GM19023 (cell line): ENCODE results near the gene NUDT3.
"Not testable (repeated sequence)": the region's sequence is repeated elsewhere in the genome, so short reads cannot be mapped to it uniquely, and the experiment has no call there.

Source experiments
- ATAC-seq: cut with Tn5 transposase; IDR thresholded peaks from one replicate; pipeline ENCODE4 v1.9.1; 2021; ENCODE audit warnings: mild to moderate bottlenecking, moderate library complexity; ENCODE audit not compliant: unreplicated experiment

NUDT3 gene

DNA sequence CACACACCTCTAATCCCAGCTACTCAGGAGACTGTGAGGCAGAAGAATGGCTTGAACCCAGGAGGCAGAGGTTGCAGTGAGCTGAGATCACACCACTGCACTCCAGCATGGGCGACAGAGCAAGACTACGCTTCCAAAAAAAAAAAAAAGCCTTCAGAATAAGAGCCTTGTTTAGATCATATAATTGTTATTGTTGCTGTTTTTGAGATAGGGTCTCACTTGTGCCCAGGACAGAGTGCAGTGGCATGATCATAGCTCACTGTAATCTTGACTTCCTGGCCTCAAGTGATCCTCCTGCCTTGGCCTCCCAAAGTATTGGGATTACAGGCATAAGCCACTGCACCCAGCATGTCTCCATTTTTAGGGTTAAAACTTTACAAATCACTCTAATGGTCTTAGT is 68.2 kb downstream of the NUDT3 start:
- ATAC-seq = not testable (repeated sequence)

DNA sequence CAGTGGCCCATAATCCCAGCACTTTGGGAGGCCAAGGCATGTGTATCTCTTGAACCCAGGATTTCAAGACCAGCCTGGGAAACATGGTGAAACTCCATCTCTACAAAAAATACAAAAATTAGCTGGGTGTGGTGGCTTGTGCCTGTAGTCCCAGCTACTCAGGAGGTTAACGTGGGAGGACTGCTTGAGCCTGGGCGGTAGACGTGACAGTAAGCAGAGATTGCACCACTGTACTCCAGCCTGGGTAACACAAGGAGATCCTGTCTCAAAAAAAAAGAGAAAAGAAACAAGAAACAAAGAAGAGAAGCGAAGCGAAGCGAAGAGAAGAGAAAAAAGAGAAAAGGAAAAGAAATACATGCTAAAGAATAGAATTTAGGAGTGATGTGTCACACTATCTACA is 69.2 kb downstream of the NUDT3 start:
- ATAC-seq = no peak

DNA sequence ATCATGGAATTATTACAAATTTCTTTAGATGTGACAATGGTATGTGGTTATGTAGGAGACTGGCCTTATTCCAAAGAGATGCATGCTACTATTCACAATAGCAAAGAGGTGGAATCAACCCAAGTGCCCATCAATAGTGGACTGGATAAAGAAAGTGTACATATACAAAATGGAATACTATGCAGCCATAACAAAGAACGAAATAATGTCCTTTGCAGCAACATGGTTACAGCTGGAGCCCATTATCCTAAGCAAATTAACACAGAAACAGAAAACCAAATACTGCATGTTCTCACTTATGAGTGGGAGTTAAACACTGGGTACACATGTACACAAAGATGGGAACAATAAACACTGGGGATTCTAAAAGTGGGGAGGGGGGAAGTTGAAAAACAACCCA is 69.7 kb downstream of the NUDT3 start:
- no peak for ATAC-seq

DNA sequence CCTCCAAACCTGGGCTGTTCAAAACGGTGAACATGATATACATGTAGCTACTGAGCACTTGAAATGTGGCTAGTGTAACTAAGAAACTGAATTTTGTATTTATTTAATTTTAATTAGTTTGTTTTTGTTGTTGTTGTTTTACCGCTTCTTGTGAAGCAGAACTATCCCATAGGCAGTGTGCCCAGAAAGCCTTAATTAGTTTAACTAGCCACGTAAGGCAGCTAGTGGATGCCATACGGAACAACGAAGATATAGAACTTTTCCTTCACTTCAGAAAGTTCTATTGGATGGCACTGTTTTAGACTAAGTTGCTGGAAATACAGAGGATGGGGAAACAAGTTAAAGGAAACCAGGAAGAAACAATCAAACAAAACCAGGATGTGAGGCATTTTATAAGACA is 70.6 kb downstream of the NUDT3 start:
- ATAC-seq = no peak

DNA sequence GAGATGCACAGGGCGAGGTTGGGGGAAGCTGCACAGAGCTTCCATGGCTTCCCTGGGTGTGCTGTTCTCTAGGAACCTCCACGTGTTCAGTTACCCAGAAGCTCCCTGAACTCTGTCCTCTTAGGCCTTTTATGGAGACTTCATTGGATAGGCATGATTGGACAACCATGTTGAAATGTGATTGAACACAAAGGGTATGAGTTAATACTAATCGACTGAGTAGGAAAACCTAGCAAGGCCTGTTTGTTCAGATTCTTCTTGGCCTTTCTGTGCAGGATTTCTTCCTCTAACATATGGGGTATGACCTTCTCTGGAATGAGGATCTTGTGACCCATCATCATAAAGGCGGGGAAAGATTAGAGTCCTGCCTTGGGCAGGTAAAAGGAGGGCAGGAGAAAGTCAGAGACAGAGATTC is 73.0 kb downstream of the NUDT3 start:
- no peak for ATAC-seq

DNA sequence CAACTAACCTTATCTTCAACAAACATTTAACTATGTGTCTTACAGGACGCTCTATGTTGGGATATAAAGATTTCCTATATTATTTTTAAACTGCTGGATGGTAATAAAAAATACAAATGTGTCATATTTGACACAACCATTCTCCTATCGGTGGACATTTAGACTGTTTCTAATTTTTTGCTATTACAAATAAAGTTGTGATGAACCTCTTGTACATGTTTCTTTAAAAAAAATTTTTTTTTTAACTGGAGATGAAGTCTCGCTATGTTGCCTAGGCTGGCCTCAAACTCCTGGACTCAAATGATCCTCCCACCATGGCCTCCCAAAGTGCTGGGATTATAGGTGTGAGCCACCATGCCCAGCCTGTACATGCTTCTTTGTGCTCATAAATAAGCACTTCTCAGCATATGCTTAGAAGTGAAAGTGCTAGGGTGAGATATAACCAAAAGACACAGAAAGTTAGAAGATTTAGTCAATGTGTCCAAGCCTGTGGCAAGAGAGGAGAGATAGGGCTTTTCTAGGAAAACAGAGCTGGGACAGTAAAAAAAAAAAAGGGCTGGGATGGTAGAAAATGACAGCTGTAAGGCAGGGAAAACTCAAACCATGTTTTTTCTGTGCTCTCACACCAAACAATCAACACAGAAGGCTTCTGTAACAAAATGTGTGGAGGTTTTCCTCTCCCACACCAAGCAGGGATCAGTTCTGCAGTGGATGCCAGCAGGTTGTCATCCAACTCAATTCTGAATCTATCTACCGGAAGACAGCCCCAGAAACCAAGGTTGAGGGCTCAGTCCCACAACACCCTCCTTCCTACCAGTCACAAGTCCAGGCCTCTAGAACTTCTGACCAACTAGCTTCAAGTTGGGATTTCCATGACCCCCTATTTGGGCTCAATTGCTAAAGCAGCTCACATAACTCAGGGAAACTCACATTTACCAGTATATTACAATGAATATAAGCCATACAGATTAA is 73.7 kb downstream of the NUDT3 start:
- ATAC-seq = no peak

DNA sequence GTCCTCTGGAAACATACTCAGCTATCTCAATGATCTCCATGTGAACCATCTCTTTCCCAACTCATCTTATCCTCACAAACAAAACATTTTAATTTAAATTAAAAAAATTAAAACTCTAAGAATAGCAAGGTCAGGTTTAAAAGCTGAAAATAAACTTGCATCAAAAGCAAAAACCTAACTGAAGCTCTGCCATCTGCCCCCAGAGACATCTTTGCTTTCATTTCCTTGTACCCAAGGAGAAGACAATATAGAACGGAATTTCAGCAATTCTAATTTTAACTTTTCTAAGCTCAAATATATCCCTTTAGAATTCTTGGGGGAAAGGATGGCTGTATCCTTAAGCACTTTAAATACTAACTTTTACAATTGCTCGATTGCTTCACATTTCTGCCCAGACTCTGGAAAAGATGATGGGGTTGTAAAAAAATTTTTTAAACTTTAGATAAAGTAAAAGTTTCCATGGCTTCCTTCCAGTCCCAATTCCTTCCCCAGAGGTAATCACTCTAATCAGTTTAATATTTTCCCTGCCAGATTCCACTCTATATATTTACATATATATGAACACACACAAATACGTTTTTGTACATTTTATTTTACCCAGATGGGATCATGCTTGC is 74.5 kb downstream of the NUDT3 start:
- ATAC-seq = no peak

DNA sequence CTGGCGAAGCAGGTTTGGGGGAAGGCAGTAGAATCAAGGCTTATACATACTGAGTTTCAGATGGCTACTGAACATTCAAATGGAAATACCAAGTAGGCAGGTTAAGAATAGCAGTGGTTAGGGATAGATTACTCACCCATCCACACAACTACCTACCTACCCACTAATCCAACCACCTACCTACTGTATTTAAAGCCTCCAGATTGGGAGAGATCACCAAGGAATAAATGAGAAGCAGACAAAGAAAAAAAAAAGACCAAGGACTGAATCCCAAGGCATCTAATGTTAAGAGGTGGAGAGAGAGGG is 75.3 kb downstream of the NUDT3 start:
- no peak for ATAC-seq

DNA sequence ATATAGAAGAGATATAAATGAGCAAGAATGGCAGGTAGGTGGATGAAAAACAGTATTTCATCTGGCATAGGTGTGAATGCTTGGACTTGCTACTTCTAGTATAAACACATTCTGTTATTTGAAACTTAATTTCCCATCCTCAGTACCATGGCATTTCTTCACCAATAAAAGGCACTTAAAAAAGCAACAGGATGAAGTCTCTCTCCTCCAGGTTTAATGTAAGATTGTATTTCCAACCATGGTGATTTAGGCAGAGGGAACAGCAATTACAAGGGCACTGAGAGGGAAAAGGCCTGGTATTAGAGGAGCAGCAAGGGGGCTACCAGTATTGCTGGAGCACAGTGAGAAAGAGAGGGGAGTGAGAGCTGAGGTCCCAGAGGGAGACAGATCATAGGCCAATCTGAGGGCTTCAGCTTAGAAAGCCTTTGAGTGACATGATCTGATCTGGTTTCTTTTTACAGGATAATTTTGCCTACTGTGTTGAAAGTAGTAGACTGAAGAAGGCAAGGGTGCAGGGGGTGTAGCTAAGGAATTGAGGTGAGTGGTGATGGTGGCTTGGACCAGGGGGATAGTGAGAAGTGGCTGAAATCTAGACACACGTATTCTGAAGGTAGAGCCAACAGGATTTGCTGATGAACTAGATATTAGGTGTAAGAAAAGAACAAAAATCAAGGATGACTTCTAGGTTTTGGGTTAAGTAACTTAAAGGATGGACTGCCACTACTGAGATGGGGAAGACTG is 75.9 kb downstream of the NUDT3 start:
- no peak for ATAC-seq

DNA sequence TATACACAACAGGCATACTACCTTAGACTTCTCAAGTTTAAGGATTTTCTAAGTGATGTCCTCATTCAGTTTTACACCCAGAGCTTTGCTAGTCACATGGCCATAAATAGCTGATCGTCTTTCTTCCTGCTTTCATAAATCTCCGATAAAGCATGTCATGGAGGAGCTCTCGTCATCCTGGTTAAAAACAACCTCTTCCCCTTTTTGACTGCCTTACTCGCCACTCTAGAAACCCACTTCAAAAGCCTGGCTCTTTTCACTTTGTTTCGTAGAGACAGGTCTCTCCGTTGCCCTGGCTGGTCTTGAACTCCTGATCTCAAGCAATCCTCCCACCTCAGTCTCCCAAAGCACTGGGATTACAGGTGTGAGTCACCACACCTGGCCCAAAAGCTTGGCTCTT is 76.7 kb downstream of the NUDT3 start:
- no peak for ATAC-seq

DNA sequence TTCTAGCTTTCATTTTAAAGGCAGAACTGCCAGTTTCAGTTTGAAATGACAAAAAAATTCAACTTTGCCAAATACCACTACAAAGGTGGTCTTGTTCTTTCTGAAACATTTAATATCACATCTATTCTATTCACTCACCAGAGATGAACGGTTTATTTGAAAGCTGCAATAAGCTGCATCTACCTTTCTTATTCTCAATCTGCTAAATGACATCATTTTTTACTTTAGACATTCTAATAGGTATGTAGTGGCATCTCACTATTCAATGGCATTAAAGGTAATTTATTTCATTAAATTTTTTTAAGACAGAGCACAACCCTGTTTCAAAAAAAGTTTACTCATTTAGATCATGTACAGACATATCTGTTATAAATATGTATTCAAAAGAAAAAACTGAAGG is 77.2 kb downstream of the NUDT3 start:
- ATAC-seq = no peak

DNA sequence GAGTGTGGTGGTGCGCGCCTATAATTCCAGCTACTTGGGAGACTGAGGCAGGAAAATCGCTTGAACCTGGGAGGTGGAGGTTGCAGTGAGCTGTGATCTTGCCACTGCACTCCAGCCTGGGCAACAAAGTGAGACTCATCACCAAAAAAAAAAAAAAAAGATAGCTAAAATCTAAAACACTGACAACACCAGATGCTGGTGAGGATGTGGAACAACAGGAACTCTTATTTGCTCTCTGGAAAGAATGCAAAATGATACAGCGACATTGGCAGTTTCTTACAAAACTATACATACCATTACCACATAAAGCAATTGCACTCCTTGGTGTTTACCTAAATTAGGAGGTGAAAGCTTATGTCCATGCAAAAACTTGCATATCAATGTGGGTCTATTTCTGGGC is 80.2 kb downstream of the NUDT3 start:
- no peak for ATAC-seq

DNA sequence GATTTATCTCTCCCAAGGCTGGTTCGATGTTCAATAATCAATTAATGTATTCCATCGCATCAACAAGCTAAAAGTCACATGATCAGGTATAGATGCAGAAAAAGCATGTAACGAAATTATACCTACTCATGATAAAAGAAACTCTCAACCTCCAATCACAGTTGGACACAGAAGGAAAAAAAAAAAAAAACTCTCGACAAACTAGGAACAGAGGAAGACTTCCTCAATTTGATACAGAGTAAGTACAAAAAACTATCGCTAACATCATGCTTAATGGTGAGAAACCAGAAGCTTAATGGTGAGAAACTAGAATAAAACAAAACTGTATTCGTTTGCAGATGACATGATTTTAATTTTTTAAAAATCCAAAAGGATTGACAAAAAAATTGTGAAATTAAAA is 81.7 kb downstream of the NUDT3 start:
- no peak for ATAC-seq

DNA sequence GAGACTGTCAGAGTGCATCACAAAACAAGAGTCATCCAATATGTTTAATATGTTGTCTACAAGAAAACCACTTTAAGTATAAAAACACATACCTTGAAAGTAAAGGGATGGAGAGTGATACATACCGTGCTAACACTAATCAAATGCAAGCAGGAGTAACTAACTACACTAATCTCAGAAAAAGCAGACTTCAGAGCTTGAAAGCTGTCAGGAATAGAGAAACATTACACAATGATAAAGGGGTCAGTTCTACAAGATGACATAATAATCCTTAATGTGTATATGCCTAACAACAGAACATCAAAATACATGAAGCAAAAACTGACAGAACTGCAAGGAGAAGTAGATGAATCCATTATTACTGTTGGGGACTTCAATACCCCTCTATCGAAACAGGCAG is 84.0 kb downstream of the NUDT3 start:
- no peak for ATAC-seq

DNA sequence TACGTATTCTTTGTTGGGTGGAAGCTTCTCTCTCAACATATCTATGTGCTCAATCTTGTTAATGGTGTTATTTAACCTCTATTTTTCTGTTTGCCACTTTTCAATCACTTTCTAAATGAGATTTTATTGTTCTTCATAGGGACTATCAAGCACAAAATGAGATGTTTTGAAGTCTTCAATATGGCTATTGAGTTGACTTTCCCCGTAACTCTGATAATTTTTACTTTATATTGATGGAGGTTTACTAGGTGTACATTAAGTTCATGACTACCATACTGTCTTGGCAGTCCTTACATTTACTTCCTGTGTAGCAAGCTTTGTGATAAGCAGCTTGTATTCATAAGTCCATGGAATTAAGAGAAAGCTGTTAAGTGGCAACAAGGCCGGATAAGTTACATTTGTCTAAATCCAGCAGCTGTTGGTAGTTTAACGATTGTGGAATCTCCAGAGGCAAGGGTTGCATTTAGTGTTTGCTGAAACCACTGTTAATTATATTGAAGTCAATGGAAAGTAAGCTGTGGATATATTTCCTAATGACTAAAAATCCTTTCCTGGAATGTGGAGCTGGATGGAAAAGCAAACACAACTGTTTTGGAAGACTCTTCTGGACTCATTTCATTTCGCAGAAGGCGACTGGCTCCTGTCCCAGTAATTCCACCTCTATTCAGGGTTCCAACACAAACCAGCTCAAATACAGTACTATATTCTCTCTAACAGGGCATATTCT is 86.3 kb downstream of the NUDT3 start:
- no peak for ATAC-seq

DNA sequence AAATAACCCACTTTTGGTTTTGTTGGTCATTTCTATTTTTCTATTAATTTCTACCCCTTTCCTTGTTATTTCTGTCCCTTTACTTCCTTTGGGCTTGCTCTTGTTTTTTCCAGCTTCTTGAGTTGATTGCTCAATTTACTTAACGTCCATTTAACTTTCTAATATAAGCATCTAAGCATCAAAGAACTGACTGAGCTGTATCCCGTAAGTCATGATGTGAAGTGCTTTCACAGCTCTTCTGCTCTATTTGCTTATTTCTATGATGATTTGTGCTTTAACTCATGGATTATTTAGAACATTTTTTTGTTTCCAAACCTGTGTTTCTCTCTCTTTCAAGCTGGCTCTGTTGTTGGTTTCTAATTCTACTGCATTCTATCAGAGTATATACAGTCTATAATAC is 87.0 kb downstream of the NUDT3 start:
- no peak for ATAC-seq

DNA sequence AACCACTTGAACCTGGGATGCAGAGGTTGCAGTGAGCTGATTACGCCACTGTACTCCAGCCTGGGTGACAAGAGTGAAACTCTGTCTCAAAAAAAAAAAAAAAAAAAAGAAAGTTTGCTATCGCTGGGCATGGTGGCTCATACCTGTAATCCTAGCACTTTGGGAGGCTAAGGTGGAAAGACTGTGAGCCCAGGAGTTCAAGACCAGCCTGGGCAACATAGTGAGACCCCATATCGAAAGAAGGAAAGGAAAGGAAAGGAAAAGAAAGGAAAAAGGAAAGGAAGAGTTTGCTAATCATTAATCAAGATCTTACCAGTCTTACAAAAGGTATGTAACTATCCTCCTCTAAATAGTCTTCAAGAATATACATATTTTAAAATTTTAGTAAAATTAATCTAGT is 88.3 kb downstream of the NUDT3 start:
- ATAC-seq = no peak

DNA sequence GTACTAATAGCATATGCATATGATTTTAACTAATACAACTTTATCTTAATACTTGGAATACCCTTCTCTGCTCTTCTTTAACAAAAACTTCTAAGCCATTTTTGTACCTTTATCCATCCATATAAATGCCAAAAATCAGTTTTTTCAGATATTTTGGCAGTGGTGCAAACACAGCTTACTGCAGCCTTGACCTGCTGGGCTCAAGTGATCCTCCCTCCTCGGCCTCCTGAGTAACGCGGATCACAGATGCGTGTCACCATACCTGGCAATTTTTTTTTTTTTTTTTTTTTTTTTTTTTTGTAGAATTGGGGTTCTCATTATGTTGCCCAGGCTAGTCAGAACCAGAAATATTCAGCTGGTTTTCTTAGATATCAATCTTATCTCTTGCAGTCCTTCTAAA is 89.5 kb downstream of the NUDT3 start:
- ATAC-seq = no peak

DNA sequence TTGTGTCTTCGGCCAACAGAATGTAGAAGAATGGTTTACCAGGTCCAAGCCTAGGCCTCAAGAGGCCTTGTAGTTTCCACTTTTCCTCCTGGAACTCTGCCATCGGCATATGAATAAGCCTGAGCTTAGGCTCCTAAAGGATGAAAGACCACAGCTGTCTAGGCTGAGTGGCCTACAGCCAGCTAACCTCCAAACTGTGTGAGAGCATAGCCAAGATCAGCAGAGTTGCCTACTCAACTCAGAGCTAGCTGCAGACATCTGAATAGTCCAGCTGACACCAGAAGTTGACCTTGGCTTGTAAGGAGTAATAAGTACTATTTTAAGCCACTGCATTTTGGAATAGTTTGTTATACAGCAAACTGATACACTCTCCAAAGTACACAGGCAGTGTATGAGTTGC is 91.1 kb downstream of the NUDT3 start:
- ATAC-seq = no peak

DNA sequence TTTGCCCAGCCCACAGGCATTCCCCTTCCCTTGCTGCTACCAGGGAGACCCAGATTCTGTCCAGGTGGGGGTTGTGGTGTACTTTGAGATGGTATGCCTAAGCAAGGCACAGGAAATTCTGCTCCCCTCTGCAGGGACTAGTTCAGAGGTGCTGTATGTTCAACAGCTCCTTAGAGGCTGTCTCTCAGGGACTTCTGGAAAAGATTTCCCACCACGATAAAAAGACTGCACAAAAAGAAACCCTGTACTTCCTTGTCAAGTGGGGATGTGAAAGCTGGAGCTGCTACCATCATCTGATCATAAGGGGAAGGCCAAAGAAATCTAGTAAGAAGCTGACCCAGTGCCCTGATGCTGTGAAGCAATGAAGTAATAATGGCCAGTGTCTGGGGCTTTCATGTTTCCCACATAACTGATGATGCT is 92.1 kb downstream of the NUDT3 start:
- no peak for ATAC-seq

DNA sequence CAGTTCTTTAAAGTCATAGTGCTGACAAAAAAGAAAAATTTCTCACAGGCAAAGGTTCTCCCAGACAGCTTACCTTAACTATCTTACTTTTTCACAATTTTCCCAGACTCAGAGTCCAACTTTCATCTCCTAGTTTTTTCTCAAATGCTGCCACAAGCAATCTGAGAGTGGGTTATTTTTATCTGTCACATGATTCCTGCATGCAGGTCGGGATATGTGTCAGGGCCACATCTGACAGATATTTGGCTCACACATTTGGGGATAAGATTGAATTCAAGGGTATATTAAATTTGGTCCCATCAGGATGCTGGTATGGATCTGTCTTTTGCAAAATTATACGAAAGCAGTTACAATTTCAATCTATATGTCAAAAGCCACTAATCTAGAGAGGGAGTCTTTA is 93.5 kb downstream of the NUDT3 start:
- ATAC-seq = no peak
